DND-41 (cell line): ENCODE results near the gene KLK14.

Experiments
- EZH2 ChIP-seq: IDR thresholded peaks from 3 replicates; pipeline ENCODE4 v1.6.1; 2012; ENCODE audit warnings: borderline replicate concordance, low read depth, mild to moderate bottlenecking, moderate library complexity, low read length, inconsistent platforms; ENCODE audit not compliant: severe bottlenecking
- TF ChIP-seq, protein P1 (sequence below): IDR thresholded peaks from 2 replicates; pipeline ENCODE4 v1.5.1; 2012; ENCODE audit warnings: borderline replicate concordance, low read length, moderate library complexity, mild to moderate bottlenecking; ENCODE audit not compliant: poor library complexity, severe bottlenecking; ENCODE audit errors: extremely low read depth

- TF ChIP-seq EZH2 = no peak
- TF ChIP-seq, protein P1, sequence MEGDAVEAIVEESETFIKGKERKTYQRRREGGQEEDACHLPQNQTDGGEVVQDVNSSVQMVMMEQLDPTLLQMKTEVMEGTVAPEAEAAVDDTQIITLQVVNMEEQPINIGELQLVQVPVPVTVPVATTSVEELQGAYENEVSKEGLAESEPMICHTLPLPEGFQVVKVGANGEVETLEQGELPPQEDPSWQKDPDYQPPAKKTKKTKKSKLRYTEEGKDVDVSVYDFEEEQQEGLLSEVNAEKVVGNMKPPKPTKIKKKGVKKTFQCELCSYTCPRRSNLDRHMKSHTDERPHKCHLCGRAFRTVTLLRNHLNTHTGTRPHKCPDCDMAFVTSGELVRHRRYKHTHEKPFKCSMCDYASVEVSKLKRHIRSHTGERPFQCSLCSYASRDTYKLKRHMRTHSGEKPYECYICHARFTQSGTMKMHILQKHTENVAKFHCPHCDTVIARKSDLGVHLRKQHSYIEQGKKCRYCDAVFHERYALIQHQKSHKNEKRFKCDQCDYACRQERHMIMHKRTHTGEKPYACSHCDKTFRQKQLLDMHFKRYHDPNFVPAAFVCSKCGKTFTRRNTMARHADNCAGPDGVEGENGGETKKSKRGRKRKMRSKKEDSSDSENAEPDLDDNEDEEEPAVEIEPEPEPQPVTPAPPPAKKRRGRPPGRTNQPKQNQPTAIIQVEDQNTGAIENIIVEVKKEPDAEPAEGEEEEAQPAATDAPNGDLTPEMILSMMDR = no peak
These were observed 4.6 kb downstream of the KLK14 start for GRCh38 chr19:51078104-51078503.
